Measurements from ENCODE around the gene CDC20.

- no peak for TF ChIP-seq CTCF (conservative IDR thresholded peaks at IDR 0.05; ENCODE audit: low read depth, low read length)
- TF ChIP-seq EZH2 (IDR thresholded peaks at IDR 0.05; ENCODE audit: borderline replicate concordance, low read depth, low read length, poor library complexity, severe bottlenecking), result no peak
Measured at GRCh38 chr1:43338001-43338400, 20.8 kb upstream of the CDC20 start.
